SK-N-SH treated with all-trans-retinoic acid at 6 μM for 48 hours (cell line): ENCODE measurements around the gene NIP7.

Experiments used
- ARNTL ChIP-seq: fragments of 450-650 bp; formaldehyde crosslinking; IDR thresholded peaks from 2 replicates; pipeline ENCODE4 v1.5.0; 2020; ENCODE audit warnings: low read depth, mild to moderate bottlenecking, moderate library complexity, borderline replicate concordance
- CSDC2 ChIP-seq: fragments of 250-450 bp; sonication (Bioruptor Pico); IDR thresholded peaks from 2 replicates; pipeline ENCODE4 v1.5.0; 2020; ENCODE audit warnings: mild to moderate bottlenecking, moderate library complexity
- ISL1 ChIP-seq: fragments of 250-450 bp; sonication (Bioruptor Pico); IDR thresholded peaks from 2 replicates; pipeline ENCODE4 v2.1.2; 2022; ENCODE audit warnings: mild to moderate bottlenecking, moderate library complexity
- PPARA ChIP-seq: fragments of 250-450 bp; sonication (Bioruptor Pico); IDR thresholded peaks from 2 replicates; pipeline ENCODE4 v1.5.0; 2020; ENCODE audit warnings: mild to moderate bottlenecking, borderline replicate concordance
- RARB ChIP-seq: fragments of 250-450 bp; sonication (Bioruptor Pico); IDR thresholded peaks from 2 replicates; pipeline ENCODE4 v1.8.0; 2021; ENCODE audit warnings: mild to moderate bottlenecking, moderate library complexity
- TOX ChIP-seq: fragments of 250-450 bp; sonication (Bioruptor Pico); IDR thresholded peaks from 2 replicates; pipeline ENCODE4 v1.8.0; 2021; ENCODE audit warnings: mild to moderate bottlenecking, moderate library complexity, borderline replicate concordance
- ZFP30 ChIP-seq: fragments of 450-650 bp; formaldehyde crosslinking; IDR thresholded peaks from 2 replicates; pipeline ENCODE4 v1.5.0; 2022; ENCODE audit warnings: mild to moderate bottlenecking, moderate library complexity
- ZNF8 ChIP-seq: fragments of 450-650 bp; formaldehyde crosslinking; IDR thresholded peaks from 2 replicates; pipeline ENCODE4 v1.5.0; 2020; ENCODE audit warnings: mild to moderate bottlenecking, moderate library complexity
- TF ChIP-seq, protein P1 (sequence below): fragments of 250-450 bp; sonication (Bioruptor Pico); IDR thresholded peaks from 2 replicates; pipeline ENCODE4 v1.5.1; 2020; ENCODE audit warnings: low read depth, mild to moderate bottlenecking, moderate library complexity
- TF ChIP-seq, protein P2 (sequence below): fragments of 250-450 bp; sonication (Bioruptor Pico); IDR thresholded peaks from 2 replicates; pipeline ENCODE4 v1.5.0; 2020; ENCODE audit warnings: mild to moderate bottlenecking, moderate library complexity
- TF ChIP-seq, protein P3 (sequence below): fragments of 250-450 bp; sonication (Bioruptor Pico); IDR thresholded peaks from 2 replicates; pipeline ENCODE4 v1.8.0; 2020; ENCODE audit warnings: mild to moderate bottlenecking, moderate library complexity, borderline replicate concordance

DNA sequence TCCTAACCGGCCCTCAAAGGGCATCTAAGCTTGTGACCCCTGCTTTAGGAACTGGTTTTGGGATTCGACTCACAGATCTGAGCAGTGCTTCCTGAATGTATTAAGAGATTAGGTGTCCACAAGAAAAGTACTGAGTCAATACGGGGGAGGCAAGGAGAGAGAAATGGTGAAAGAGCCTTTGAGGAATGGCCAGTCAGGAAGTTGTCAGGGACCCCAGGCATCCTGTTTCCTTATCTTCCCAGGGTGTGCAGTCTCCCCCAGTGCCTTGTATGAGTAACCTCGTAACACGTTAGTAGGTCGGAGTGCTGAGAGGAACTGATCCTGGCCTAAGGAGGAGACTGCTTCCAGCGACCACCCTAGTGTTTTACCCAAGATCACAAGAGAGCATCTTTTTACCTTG lies 28.4 kb downstream of the NIP7 start:
- TF ChIP-seq ISL1 (CRISPR knock-in tag): no peak
- TF ChIP-seq ARNTL (CRISPR knock-in tag): no peak
- TF ChIP-seq, protein P1, sequence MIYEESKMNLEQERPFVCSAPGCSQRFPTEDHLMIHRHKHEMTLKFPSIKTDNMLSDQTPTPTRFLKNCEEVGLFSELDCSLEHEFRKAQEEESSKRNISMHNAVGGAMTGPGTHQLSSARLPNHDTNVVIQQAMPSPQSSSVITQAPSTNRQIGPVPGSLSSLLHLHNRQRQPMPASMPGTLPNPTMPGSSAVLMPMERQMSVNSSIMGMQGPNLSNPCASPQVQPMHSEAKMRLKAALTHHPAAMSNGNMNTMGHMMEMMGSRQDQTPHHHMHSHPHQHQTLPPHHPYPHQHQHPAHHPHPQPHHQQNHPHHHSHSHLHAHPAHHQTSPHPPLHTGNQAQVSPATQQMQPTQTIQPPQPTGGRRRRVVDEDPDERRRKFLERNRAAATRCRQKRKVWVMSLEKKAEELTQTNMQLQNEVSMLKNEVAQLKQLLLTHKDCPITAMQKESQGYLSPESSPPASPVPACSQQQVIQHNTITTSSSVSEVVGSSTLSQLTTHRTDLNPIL (CRISPR knock-in tag): no peak
- TF ChIP-seq CSDC2 (CRISPR knock-in tag): no peak
- TF ChIP-seq, protein P2, sequence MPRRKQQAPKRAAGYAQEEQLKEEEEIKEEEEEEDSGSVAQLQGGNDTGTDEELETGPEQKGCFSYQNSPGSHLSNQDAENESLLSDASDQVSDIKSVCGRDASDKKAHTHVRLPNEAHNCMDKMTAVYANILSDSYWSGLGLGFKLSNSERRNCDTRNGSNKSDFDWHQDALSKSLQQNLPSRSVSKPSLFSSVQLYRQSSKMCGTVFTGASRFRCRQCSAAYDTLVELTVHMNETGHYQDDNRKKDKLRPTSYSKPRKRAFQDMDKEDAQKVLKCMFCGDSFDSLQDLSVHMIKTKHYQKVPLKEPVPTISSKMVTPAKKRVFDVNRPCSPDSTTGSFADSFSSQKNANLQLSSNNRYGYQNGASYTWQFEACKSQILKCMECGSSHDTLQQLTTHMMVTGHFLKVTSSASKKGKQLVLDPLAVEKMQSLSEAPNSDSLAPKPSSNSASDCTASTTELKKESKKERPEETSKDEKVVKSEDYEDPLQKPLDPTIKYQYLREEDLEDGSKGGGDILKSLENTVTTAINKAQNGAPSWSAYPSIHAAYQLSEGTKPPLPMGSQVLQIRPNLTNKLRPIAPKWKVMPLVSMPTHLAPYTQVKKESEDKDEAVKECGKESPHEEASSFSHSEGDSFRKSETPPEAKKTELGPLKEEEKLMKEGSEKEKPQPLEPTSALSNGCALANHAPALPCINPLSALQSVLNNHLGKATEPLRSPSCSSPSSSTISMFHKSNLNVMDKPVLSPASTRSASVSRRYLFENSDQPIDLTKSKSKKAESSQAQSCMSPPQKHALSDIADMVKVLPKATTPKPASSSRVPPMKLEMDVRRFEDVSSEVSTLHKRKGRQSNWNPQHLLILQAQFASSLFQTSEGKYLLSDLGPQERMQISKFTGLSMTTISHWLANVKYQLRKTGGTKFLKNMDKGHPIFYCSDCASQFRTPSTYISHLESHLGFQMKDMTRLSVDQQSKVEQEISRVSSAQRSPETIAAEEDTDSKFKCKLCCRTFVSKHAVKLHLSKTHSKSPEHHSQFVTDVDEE (CRISPR knock-in tag): no peak
- TF ChIP-seq ZNF8 (CRISPR knock-in tag): no peak
- TF ChIP-seq, protein P3, sequence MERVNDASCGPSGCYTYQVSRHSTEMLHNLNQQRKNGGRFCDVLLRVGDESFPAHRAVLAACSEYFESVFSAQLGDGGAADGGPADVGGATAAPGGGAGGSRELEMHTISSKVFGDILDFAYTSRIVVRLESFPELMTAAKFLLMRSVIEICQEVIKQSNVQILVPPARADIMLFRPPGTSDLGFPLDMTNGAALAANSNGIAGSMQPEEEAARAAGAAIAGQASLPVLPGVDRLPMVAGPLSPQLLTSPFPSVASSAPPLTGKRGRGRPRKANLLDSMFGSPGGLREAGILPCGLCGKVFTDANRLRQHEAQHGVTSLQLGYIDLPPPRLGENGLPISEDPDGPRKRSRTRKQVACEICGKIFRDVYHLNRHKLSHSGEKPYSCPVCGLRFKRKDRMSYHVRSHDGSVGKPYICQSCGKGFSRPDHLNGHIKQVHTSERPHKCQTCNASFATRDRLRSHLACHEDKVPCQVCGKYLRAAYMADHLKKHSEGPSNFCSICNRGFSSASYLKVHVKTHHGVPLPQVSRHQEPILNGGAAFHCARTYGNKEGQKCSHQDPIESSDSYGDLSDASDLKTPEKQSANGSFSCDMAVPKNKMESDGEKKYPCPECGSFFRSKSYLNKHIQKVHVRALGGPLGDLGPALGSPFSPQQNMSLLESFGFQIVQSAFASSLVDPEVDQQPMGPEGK (CRISPR knock-in tag): no peak
- TF ChIP-seq RARB (CRISPR knock-in tag): no peak
- TF ChIP-seq TOX (CRISPR knock-in tag): no peak
- no peak for TF ChIP-seq ZFP30
- TF ChIP-seq PPARA (CRISPR knock-in tag): no peak
